HG03521 (cell line): ENCODE measurements around the gene ANKLE2.
"Not testable (repeated sequence)": the region's sequence is repeated elsewhere in the genome, so short reads cannot be mapped to it uniquely, and the experiment has no call there.

ENCODE experiments used
- ATAC-seq: cut with Tn5 transposase; IDR thresholded peaks from one replicate; pipeline ENCODE4 v1.9.1; 2021; ENCODE audit warnings: mild to moderate bottlenecking, moderate library complexity; ENCODE audit not compliant: unreplicated experiment

ANKLE2 gene

DNA sequence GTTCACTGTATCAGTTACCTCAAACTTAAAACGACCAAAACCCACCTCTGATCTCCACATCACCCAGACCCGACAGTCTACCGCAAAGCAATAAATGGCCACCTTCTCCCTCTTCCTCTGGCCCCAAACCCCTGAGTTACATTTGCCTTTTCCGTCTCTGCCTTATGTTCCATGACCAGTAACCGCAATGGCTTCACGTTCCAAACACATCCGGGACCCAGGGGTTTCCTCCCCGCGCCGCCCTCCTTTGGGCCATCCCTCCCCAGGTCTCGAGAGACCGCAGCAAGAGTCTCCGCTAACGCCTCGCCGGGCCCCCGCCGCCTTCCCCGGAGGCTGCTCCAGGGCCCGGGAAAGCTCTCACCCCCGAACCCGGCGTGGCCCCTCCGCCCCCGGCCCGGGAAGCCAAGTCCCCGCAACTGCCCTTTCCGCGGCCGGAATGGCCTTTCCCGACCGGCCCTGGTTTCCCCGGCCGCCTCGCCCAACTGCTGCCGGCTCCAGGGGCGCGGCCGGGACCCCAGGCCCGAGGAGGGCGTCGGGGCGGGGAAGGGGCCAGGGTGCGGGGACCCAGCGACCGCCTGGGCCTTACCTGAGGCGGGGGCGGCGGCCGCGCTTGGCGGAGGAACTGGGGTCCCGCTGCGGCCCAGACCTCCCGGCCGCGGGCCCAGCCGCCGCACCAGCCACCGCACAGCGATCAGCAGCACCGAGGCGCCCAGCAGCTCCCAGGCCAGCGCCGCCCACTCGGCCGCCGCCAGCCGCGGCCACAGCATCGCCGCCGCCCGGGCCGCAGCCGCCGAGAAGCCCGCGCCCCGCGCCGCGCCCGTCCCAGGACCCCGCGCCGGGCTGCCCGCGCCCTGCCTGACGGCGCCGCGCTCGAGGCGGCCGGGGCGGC lies at the start of gene ANKLE2:
TSS of gene ANKLE2 (minus strand) at position 801 of the 889 bp plus-strand sequence. CDS start at position 767, 34 bp downstream.
- peak; percentile 29 for ATAC-seq

DNA sequence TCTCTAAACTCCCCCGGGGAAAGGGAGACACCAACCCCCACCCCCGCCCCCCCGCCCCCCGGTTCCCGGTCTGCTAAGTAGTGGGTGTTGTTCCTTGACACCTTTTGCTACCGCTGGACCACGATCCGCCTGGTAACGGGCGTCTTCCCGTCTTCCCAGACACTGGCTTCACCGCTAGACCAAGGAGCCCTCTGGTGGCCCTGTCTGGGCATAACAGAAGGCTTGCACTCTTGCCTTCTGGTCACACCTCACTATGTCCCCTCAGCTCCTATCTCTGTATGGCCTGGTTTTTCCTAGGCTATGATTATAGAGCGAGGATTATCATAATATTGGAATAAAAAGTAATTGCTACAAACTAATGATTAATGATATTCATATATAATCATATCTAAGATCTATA lies 47.8 kb upstream of the ANKLE2 start:
- ATAC-seq, result not testable (repeated sequence)

DNA sequence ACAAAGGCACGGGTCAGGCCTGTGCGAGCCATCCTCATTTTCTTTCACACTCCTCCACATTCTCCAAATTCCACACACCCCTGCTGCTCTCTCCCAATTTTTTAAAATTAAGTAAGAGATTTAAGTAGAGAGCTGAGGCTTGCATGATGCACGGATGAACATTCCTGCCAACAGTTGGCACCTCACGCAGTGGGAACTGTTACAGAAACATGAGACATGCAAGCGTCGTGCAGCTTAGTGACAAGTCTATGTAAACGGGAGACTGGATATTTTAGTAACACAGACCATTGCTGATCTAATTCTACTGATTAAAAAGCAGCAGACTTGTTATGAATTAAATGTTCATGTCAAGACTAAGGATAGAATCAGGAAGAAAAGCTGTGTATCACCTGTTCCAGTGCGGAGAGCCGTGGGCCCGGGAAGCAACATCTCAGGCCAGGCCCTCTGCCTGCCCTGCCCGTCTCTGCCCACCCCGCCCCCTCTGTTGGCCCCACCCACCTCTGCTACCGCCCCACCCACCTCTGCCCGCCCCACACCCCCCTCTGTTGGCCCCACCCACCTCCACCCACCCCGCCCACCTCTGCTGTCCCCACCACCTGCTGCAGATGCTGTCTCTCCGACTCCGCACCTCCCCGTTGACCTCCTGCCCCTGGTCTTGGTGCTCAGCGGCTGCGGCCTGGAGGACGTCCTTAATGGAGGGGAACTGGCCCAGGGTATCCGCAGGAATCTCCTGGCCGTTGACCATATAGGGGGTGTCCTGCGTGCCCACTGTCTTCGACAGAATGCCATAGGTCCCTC lies 45.9 kb upstream of the ANKLE2 start:
- no peak for ATAC-seq

DNA sequence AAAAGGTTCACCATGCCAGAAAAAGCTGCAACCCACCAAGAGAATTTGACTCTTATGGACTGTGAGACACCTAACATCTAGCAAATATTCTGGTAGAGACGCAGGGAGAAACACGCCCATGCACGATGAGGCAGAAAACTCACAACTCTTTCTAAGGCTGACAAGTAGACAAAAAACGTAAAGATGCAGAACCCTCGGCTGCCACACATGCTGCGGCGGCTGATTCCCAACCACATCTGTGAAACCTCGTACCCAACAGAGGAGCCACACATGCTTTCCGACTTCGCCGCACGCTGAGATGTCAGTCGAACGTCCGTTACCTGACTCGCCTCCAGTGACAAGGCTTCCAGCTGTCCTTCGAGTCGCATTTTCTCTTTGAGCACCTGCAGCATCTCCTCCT lies 45.2 kb upstream of the ANKLE2 start:
- no peak for ATAC-seq

DNA sequence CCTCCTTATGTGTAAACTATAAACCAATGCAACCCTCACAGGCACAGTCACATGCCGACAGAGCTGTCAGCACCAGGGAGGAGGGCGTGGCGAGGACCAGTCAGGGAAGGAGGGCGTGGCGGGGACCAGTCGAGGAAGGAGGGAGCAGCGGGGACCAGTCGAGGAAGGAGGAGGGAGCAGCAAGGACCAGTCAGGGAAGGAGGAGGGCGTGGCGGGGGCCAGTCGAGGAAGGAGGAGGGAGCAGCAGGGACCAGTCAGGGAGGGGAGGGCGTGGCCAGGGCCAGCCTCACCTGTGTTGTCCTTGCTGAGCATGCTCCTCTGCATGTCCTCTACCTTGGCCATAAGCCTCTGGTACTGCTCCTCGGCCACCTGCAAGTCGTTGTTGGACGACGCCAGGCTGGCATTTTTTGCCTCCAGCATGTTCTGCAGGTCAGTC lies 42.8 kb upstream of the ANKLE2 start:
- ATAC-seq, result no peak

DNA sequence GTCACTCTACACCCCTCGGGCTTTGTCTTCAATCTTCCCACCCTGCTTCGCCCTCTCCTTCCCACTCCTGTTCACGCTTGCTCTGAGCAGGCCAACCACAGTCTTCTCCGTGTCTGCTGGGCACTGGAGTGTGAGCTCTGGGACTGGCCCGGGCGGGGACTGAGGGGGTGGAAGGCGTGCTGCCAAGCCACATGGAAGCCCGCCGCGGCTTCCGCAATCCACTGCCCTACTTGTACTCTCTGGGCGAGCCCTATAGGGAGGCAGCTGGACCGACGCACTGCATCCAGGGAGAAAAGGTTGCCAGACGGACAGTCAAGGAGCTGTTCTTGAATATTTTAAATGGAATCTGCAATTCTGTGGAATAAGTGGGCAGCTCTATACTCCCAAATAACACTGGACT lies 42.3 kb upstream of the ANKLE2 start:
- no peak for ATAC-seq

DNA sequence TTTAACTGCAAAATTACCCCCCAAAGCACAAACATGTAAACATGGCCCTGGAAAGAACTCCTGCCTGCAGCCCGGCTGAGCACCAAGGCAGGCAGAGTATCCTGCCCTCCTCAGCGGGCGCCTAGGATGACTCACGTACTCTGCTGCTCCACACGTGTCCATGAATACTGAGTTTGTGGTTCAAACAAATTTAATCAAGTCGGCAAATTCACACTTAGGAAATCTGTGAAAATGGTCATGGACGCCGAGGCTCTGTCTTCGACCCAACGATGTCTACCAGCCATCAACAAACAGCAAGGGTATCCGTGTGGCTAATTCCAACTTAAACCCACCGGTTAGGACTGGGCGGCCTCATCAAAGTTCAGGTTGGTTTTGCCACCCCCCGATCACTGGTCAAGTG lies 41.5 kb upstream of the ANKLE2 start:
- ATAC-seq, result no peak

DNA sequence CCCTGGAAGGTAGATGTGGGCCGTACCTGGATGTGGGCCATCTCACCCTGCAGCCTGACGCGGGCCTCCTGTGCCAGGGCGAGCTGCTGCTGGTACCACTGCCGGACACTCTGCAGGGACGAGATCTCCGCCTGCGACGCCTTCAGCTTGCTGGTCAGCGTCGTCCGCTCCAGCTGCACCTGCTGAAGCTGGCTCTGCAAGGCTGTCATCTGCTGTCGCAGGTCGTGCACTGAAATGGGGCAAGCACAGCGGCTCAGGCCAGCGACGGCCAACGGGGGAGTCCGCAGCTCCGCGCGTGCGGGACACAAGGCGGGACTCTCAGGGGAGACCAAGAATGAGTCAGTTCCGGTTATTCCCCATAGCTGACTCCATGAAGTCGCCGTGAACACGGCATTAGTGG lies 40.1 kb upstream of the ANKLE2 start:
- no peak for ATAC-seq

DNA sequence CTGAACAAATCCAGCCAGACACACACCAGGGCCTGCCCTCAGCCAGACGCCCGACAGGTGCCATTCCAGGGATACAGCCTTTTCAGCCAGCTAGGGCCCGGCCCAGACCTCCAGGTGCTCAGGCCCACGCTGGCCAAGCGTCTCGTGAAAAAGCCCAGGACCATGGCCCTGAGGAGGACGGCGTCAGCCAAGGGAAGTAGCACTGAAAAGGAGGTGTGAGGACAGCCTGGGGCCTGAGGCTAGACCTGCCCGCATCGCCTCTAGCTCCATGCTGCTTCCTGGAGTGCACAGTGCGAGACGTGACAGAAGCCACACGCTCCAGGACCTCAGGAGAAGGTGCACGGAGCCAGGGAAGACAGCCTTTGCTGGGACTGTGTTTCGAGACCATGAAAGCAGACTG lies 37.2 kb upstream of the ANKLE2 start:
- ATAC-seq, result no peak

DNA sequence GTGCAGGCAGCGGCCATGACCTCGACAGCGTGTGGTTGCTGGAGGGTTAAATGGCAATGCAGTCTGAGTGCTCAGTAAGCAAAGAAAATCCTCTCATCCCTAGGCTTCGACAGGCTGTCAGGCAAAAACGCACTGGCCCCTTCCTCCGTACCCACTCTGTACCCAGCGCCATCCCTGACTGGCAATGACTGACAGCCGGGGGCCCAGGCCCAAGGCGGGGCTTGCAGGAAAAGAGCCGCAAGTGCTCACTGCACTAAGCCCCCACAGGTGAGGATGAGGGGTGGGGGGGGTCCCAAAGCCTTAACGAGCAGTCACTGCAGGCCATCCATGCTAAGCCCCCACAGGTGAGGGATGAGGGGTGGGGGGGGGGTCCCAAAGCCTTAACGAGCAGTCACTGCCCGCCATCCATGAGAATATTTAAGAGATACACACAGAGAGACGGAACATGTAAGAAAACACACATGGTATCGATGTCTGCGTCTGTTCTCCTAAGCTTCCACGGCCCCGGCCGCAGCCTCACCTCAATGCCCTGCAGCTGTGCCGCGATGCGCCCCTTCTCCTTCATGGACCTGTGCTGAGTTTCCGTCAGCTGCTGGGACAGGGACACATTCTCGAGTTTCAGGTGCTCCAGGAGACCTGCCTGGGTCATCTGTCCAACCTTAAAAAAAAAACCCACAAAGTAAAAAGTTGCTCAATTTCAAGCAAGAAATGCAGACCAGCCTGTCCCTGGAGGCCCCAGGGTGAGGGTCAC lies 36.4 kb upstream of the ANKLE2 start:
- no peak for ATAC-seq

DNA sequence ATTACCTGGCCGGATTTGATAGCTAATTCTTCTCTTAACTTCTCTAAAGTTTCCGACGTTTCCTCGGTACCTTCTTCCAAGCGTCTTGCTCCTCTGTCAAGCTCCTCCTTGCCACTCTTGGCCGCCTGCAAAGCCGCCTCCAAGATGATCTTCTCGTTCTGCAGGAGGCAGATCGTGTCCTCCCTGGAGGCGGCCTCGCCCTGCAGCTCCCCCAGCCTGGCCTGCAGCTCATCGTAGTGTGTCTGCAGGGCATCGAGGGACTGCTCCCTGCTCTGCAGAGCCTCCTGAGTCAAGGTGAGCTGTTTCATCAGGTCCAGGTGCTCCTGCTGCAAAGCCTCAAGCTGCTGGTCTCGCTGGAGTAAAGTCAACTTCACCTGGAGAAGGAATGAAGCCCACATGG lies 34.2 kb upstream of the ANKLE2 start:
- ATAC-seq, result no peak

DNA sequence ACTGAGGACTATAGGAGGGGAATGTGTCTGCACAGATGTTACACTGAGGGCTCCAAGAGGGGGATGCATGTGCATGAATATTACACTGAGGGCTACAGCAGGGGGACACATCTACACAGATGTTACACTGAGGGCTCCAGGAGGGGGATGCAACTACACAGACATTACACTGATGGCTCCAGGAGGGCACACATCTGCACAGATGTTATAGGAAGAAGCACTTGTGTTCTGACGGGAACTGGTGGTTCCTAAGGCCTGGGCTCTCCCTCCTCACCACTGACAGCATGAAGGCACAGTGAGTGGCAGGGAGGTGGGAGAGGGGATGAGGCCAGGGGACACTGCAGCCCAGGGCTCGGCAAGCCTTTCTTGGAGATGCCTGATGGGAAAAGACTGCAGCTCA lies 30.3 kb upstream of the ANKLE2 start:
- not testable (repeated sequence) for ATAC-seq

DNA sequence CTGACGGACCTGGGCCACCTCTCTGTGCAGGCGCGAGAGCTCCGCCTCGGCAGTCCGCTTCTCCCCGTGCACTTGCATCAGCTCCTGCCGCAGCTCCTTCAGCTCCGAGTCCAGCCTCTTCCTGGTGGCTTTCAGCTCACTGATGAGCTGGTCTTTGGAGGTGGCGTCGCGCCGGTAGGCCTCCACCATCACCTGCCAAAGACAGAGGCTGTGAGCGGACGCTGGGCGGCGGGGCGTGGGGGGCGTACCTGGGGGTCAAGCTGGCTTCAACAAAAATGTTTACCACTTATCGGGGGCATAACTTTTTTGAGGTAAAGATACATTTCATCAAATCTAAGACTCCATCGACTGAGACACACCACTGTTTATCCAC lies 27.5 kb upstream of the ANKLE2 start:
- no peak for ATAC-seq

DNA sequence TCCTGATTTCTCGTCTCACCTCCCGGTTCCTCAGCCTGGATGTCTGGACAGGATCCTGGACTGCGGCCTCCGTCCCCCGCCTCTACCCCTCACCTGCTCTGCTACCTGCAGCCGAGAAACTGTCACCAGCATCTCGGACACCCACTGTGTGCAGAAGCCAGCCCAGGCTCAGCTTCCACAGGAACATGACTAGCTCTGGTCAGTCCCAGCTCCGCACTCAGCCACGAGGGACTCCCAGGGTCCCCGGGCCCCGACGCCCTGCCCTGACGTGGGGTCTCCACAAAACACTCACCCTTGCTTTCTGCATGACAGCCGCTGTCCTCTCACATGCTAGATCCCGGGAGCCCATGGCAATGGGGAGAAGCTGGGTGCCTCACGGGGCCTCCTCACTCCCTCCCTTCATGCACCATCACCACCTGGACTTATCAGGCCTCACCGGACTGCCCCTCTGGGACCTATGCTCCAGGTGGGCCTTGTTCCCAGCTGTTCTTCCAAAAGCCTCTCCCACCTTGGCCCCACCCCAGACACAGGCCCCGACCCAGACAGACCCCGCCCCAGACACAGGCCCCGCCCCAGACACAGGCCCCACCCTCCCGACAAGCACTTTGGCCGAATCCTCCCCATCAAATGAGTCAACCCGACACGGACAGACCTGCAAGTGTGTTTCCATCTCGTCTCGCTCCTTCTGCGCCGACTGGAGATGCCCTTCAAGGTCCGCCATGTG lies 26.9 kb upstream of the ANKLE2 start:
- ATAC-seq, result no peak

DNA sequence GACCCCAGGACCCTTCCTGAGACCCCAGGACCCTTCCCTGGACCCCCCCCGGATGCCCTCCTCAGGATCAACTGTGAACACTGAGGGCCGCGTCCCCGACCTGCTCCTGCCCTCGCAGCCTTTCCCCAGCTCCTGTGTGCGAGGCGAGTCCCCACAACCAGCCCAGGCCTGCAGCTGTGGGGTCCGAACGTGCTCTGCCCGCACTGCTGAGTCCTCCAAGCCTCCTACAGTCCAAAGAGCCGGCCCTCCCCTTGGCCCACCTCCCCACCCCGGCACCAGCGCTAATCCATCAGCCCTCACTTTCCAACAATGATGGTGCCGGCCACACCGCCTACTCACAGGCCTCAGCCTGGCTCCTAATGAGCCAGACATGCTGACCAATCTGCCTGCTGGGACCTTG lies 26.2 kb upstream of the ANKLE2 start:
- no peak for ATAC-seq

DNA sequence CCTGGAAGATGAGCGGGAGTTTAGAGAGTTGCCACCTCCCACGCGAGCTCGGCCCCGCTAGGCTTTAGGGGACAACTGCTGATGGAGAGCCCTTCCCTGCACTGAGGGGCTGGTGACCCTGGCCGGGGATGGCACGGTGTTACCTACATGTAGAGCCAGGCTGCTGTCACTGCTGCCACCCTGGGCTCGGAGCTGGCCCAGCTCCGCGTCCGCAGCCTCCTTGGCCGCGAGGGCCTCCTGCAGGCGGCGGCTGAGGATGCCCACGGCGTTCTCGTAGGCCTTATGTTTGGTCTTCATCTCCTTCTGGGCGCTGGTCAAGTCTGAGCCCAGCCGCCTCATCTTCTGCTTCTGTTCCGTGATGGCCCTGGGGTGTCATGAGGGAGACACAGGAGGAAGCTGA lies 24.6 kb upstream of the ANKLE2 start:
- no peak for ATAC-seq

DNA sequence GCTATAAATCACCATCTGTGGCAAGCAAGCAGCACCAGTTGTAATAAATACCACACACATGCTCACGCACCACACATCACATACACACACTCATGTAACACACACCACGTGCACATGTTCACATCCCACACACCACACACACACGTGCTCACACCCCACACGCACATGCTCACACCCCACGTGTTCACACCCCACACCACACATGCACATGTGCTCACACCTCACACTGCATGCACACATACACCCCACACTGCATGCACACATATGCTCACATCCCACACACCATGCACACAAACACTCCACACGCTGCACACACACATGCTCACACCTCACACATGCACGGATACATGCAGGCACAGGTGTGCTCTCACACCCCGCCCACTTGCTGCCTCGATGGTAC lies 22.9 kb upstream of the ANKLE2 start:
- ATAC-seq, result no peak

DNA sequence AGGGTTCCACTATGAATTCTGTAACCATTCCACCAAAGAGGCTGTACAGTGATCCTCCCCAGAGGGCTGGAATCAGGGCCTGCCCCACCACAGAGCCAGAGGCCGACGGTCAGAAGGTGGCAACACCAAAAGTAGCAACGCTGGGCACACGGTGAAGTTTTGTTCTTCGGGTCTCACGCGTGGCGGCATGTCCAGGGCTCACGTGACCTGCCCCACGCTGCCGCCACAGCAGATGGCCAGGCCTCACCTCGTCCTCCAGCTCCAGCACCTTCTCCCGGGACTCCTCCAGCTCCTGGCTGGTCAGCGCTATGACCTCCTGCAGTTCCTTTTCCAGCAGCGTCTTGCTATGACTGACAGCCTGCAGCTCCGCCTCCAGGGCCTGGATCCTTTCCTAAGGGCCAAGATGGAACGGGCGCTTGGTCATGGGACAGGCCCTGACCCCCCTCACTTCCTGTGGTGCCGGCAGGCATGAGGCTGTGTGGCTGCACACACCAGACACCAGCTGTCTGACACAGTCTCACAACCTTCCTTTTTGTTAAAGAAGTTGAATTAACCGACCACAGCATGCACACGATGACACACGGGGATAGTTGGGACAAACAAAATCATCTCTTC lies 22.4 kb upstream of the ANKLE2 start:
- no peak for ATAC-seq

DNA sequence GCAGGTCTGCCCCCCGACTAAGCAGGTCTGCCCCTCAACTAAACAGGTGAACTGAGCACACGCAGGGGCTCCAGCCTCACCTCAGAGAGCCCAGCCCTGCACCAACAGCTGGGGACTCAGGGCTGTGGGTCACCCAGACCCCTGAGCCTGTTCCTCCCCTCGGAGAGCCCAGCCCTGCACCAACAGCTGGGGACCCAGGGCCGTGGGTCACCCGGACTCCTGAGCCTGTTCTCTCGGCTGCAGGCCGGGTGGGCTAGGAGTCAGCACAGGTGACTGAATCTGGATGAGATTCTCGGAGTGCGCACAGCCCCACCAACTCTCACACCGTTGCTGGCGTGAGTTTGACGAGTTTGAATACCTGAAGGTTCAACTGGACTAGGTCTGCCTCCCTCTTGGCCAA lies 20.3 kb upstream of the ANKLE2 start:
- ATAC-seq, result no peak

DNA sequence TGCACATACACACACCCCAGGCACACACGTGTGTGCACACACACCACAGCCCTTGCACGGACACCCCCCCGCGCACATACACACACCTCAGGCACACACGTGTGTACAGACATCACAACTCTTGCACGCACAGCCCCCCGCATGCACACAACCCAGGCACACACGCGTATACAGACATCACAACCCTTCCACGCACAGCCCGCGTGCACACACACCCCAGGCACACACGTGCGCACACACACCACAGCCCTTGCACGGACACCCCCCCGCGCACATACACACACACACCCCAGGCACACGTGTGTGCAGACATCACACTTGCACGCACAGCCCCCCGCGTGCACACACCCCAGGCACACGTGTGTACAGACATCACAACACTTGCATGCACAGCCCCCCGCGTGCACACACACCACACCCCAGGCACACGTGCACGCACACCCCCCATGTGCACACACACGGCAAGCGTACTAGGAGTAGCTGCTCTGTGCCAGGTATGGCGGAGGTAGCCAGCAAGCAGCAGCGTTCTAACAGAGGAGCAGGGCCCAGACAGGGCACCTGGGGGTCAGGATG lies 18.2 kb upstream of the ANKLE2 start:
- no peak for ATAC-seq
